Fibroblast of skin of left biceps (primary cell): ENCODE data around the gene PLXND1.
"Not testable (repeated sequence)": the region's sequence is repeated elsewhere in the genome, so short reads cannot be mapped to it uniquely, and the experiment has no call there.

ENCODE experiments used
- DNase-seq, 2 experiments: peaks; one replicate each; pipeline ENCODE4 v3.0.0-alpha.2; 2013; ENCODE audit warnings: low read depth in 2 of 2

Gene PLXND1

GRCh38 chr3:129528589-129529100, 77.8 kb downstream of the PLXND1 start, which contains the start of gene RHO:
Gene RHO (plus strand): TSS chr3:129528639. CDS start chr3:129528734, 95 bp downstream.
- no peak for DNase-seq

GRCh38 chr3:129527262-129527661, 79.2 kb downstream of the PLXND1 start:
- DNase-seq: no peak

GRCh38 chr3:129526121-129526900, 80.2 kb downstream of the PLXND1 start:
- no peak for DNase-seq

GRCh38 chr3:129525341-129525968, 81.0 kb downstream of the PLXND1 start:
- DNase-seq: no peak

- DNase-seq: no peak
Observed at GRCh38 chr3:129524081-129524480, 82.4 kb downstream of the PLXND1 start.

GRCh38 chr3:129522953-129523352, 83.5 kb downstream of the PLXND1 start:
- DNase-seq: no peak

GRCh38 chr3:129521611-129522010, 84.9 kb downstream of the PLXND1 start:
- no peak for DNase-seq

- no peak for DNase-seq
Observed at GRCh38 chr3:129520960-129521359, 85.5 kb downstream of the PLXND1 start.

- DNase-seq: no peak
Observed at GRCh38 chr3:129519896-129520715, 86.4 kb downstream of the PLXND1 start.

- no peak for DNase-seq
Observed at GRCh38 chr3:129519449-129519848, 87.0 kb downstream of the PLXND1 start.

GRCh38 chr3:129518581-129518980, 87.9 kb downstream of the PLXND1 start:
- no peak for DNase-seq

GRCh38 chr3:129518038-129518561, 88.4 kb downstream of the PLXND1 start:
- no peak for DNase-seq

- DNase-seq: no peak
Observed at GRCh38 chr3:129517516-129517915, 89.0 kb downstream of the PLXND1 start.

GRCh38 chr3:129515821-129516432, 90.5 kb downstream of the PLXND1 start:
- DNase-seq: not testable (repeated sequence)

GRCh38 chr3:129515108-129515820, 91.2 kb downstream of the PLXND1 start:
- not testable (repeated sequence) for DNase-seq

GRCh38 chr3:129514563-129514962, 91.9 kb downstream of the PLXND1 start:
- DNase-seq: no peak

- no peak for DNase-seq
Observed at GRCh38 chr3:129514110-129514509, 92.4 kb downstream of the PLXND1 start.

GRCh38 chr3:129513705-129514104, 92.8 kb downstream of the PLXND1 start:
- no peak for DNase-seq

- DNase-seq: no peak
Observed at GRCh38 chr3:129512595-129512994, 93.9 kb downstream of the PLXND1 start.

GRCh38 chr3:129507181-129507831, 99.2 kb downstream of the PLXND1 start:
- no peak for DNase-seq
